NB4 (cell line): ENCODE measurements around the gene EZR.

ENCODE experiments used
- POLR2A ChIP-seq: IDR thresholded peaks from 2 replicates; pipeline ENCODE4 v1.6.1; 2011; ENCODE audit warnings: mild to moderate bottlenecking; ENCODE audit not compliant: insufficient read length; ENCODE audit errors: extremely low read depth
- TF ChIP-seq, protein P1 (sequence below): IDR thresholded peaks from 2 replicates; pipeline ENCODE4 v1.6.1; 2011; ENCODE audit warnings: low read depth, low read length

DNA sequence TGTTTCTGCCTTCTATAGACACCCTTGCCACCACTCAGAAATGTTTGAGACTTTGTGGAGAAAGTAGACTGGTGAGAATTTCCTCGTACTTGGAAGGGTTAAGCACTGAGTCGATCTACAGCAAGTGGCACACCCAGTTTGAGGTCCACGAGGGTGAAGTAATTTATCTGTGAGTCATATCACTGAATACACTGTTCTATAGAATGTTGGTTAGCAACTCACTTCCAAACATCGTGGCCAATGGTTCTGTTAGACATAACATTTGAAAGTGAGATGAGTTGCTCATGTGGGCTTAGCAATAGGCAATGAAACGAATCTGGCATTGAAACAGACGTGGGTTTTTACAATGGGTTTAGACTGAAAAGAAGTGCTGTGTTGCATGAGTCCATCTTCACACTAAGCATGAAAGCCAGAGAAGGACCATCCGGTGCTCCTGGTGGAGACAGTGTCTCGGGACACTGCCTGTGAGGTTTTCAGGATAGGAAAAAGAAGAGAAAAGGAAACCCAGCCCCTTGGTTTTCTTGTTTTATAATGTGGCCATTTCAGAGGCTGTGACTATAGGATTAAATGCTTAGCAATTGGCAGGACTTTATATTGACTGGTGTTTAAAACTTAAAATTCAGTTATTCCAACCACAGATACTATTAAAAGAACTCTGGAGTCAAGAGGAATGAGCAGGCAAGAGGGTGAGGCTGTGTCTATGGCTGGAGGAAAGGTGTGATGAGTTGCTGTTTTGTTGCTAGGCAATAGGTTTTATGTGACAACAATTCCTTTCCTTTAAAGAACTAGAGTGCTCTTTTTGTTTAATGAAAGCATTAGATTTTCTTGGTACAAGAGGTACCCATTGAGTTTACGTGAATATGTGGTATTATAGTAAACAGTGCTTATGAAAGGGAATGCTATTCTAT, 31.0 kb upstream of the EZR start:
- TF ChIP-seq, protein P1, sequence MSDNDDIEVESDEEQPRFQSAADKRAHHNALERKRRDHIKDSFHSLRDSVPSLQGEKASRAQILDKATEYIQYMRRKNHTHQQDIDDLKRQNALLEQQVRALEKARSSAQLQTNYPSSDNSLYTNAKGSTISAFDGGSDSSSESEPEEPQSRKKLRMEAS: no peak
- no peak for TF ChIP-seq POLR2A
